Measurements from ENCODE around the gene ETF1.

ETF1 gene

DNA sequence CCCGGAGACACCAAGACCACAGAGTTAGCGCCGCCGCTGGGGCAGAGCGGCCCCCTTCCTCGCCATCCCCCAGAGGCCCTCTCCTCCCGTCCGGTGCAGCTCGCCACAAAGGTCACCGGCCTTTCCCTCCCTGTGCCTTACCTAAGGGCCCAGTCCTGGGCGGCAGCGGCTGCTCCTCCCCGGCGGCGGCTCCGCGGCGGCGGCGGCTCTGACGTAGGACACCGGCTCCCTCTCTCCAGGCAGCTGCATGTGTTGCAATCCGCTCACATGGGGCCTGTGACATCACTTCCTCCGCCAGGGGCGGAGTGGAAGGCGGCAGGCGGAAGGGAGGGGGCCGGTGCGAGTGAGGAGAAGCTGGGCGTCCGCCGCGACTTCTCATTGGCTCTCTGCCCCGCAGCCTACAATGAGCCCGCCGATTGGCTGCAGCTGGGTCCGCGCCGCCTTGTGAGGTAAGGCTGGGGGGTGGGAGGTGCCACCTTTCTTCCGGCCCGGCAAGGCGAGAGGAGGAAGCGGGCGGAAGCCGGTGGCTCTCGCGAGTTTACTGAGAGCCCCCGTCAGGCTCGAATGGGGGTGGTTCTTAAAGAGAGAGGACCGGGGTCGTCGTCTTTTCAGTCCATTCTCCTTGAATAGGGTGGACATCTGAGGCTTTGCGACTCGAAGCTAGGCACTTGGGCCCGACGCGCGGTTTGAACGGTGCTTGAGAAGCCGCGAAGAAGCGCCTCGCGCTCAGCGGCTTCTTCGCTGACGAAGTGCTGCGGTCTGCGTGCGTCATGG lies at the start of gene ETF1:
Gene ETF1 (minus strand): TSS at position 281 of the 774 bp plus-strand sequence. CDS start 318 bp downstream, outside the sequence.
- peak; percentile 99 for DNase-seq

- DNase-seq, result no peak
These were observed 45.2 kb upstream of the ETF1 start for GRCh38 chr5:138588013-138588788.

GRCh38 chr5:138585157-138585556 lies 42.1 kb upstream of the ETF1 start:
- DNase-seq, result no peak

DNA sequence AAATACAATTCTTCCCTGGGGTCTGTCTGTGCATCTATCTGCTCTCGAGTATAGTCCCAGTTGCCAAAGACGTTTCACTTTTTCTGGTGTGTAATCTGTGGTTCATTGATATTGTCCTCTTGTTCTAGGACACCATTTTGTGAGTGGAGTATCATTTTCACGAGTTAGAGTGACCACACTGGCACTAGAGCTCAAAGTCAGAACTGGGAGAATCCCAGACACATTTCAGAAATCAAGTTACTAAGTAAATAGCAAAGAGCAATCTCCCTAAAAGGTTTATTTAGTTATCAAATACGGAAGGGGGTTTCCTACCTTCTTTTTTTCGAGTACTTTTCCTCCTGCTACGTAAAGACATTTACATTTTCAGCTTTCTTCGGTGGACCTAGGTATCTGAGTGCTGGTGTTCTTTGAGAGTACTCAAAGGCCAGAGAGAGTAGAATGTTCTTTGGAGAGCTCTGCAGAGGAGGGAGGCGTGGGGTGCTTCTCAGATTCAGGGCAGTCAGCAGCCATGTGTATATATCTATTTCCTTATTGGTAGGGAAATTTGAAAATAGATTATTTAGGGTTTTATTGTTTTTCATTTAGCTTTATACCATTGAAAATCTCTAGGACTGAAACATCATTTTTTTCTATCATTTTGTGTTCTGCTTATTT lies 41.1 kb upstream of the ETF1 start:
- no peak for DNase-seq

DNA sequence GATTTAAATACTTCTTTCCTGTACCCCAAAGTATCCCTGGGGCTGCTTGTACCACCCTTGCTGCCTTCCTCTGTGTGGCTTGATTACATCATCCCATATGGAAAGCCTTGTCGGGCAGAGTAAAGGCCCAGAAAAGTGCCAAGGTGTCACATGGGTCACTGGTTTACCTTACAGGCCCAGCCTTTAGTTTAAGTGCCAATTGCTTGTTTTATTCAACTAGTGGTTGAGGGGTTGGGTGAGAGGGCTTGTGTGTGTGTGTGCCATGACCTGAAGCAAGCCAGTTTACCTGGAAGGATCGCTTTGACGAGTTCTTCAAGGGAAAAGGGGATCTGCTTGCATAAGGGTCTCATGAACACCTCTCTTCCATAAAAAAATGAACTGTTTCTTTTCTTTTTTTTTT lies 39.9 kb upstream of the ETF1 start:
- no peak for DNase-seq

DNA sequence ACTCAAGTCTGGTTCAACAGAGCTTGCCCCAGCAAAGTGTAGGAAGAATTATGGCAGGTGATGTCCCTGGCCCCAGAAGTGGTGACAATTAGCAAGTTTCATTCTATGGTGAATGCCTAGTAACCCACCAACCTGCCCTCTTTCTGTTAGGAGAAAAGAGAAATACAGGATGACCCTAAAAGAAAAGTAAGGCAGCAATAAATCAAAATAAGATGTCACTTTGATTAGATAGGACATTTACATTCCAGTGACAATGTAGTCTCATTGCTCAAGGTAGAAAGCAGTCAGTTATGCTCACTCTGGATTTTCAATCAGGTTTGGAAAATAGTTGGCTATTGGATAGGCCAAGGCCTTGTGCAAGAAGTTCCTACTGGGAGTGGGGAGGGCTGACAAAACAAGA lies 37.7 kb upstream of the ETF1 start:
- DNase-seq, result no peak

DNA sequence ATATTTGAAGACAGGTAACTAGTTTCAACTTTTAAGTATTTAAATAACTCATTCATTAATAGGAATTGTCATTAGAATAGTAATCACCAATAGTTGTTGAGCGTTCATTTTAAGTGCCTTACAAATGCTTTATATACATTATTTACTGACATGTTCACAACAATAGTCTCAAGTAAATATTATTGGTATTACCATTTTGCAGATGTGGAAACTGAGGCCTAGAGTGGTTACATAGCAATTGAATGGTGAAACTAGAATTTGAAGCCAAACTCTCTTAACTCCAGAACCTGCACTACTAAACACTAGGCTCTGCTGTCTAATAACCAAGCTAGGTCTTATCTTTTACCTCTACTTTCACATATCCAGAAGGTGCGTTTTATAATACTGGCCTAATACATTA lies 37.0 kb upstream of the ETF1 start:
- no peak for DNase-seq

DNA sequence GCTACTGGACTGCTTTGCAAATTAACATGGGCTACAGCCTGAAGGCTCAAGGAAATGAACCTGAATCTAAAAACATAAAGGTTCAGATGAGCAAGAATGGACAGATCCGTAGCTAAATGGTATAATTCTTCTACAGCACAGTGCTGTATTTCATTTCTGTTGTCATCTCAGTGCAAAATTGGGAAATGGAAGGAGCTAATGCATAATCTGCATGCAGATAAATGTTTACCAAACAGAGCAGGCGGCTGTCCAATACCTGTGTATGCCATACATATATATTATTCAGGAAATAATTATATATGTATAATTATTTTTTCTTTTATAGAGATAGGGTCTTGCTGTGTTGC lies 36.5 kb upstream of the ETF1 start:
- no peak for DNase-seq

DNA sequence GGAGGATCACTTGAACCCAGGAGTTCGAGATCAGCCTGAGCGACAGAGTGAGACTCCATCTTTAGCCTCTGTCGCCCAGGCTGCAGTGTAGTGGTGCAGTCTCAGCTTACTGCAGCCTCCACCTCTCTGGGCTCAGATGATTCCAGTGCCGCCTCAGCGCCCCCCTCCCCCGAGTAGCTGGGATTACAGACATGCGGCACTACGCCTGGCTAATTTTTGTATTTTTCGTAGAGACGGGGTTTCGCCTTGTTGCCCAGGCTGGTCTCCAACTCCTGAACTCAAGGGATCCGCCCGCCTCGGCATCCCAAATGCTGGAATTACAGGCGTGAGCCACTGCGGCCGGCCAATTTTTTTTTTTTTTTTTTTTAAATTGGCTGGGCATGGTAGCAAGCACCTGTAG lies 34.4 kb upstream of the ETF1 start:
- no peak for DNase-seq

DNA sequence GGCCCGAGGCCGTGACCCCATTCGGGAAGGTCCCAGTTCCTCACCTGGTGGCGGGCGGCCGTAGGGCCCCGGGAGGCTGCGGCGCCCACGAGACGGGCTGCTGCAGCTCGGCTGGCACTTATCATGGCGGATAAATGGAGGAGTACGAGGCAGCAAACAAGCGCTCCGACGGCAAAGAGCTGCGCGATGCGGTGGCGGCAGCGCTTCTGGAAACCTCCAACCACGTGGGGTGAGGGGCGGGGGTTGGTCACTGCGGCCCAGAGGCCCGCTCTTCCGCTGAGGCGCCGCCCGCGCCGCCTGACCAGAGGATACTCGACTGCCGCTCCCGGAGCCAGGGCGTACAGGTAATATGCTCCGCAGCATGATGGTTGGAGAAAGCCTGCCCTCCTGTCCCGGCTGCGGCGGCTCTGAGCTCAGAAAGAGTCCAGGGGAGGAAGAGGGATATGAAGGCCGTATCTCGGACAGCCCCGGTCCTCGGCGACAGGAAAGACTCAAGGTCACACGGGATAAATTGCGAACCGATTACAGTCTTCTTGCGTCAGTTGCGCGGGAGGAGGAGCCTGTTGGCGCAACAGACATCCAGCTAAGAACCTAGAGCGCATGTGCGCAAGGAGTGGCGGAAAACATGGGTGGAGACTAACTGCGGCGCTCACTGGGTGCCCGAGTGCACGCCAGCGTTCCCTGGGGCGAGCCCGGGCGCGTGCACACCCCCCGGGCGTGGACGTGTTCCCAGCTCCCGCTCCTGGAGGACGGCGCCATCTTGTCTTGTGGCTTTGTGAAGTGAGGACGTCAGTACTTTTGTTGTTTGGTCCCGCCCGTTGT lies 32.4 kb upstream of the ETF1 start, which contains the start of gene HSPA9:
Gene HSPA9 (minus strand): TSS at position 208 of the 822 bp plus-strand sequence. CDS start 83 bp downstream, at position 125.
- peak; percentile 99 for DNase-seq

DNA sequence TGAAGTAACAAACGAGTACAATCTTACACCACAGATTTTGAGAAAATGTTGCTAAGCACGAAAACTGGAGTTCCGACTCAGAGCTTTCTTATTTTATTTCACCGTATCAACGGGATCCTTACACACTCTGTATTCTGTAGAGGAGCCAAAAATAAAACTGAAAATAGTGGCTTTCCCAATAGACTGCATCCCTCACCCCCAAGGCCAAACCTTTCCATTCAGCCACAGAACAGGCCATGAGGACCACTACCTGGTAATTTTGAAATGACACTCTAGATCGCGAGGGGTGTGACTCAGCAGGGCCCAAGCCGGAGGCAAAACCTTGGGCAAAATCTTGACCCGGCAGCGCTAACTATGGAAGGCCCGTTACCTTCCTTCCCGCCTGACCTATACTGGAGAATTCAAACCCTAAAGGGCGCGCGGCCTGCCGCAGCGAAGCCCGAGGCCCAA lies 31.7 kb upstream of the ETF1 start:
- no peak for DNase-seq

GRCh38 chr5:138573949-138574670 lies 31.1 kb upstream of the ETF1 start:
- DNase-seq, result no peak

DNA sequence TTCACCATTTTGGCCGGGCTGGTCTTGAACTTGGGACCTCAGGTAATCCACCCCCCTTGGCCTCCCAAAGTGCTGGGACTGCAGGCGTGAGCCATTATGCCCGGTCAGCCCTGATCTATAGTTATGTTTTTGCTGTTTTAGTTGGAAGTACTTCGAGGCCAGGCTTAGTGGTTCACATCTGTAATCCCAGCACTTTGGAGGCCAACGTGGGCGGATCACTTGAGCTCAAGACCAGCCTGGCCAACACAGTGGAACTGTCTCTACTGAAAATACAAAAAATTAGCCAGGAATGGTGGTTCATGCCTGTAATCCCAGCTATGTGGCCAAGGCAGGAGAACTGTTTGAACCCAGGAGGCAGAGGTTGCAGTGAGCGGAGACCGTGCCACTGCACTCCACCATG lies 30.2 kb upstream of the ETF1 start:
- no peak for DNase-seq

DNA sequence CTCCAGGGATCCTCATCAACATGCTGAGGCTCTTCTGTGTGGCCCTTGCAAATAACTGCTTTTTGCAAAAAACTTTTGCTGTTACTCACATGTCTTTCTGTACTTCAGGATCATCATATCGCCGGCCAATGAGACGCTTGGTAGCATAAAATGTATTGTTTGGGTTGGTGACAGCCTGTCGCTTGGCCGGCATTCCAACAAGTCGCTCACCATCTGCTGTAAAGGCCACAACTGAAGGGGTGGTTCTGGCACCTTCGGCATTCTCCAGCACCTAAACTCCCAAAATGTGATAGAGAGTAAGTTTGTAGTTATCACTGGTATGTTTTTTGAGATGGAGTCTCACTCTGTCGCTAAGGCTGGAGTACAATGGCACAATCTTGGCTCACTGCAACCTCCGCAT lies 27.8 kb upstream of the ETF1 start:
- no peak for DNase-seq

GRCh38 chr5:138569782-138570181 lies 26.7 kb upstream of the ETF1 start:
- no peak for DNase-seq

DNA sequence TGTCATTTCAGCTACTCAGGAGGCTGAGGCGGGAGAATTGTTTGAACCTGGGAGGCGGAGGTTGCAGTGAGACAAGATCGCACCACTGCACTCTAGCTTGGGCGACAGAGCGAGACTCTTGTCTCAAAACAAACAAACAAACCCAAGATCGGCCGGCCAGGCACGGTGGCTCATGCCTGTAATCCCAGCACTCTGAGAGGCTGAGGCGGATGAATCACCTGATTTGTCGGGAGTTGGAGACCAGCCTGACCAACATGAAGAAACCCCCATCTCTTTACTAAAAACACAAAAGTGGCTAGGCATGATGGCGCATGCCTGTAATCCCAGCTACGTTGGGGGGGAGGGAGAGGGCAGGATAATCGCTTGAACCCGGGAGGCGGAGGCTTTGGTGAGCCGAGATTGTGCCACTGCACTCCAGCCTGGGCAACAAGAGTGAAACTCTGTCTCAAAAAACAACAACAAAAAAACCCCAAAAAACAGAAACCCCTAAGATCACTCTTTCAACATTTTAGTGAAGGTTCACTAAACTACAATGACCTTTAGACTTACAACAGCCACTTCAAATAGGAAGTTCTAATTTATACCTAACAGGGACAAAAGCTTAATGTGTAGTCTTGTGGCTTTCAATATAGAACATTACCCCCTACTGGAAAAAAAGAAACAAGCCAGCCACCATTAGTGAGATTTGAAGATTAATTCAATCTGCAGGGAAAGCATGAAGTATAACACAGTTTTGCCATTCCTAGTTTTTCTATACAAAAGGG lies 25.2 kb upstream of the ETF1 start:
- DNase-seq, result no peak

- no peak for DNase-seq
These were observed 23.8 kb upstream of the ETF1 start for GRCh38 chr5:138566792-138567191.

DNA sequence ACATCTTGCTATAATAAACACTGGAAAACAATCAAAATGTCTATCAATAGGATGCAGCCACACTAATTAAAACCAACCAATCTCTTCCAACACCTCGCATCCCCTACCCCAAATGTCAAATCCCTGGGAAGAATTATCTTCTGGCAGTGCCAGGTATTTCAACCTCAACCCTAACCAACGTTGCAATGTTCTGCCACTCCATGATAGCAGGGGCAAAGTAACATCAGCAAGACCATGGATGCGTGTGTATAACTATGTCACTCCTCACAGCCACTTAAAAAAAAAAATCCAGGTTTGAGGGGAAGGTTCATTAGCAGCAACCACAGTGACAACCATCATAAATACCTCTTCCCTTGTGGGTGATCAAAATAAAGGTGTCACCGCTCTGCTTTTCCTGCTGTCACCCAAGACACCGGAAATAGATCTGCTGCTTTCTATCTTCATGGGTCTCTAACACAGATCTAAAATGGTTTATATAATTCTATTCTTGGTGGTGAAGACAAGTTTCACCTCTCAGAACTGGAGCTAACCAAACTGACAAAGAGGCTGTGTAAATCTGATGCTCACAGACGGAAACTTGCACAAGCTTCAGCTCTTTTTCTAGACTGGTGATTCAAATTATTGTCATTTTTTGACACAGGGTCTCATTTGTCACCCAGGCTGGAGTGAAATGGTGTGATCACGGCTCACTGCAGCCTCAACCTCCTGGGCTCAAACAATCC lies 22.2 kb upstream of the ETF1 start:
- no peak for DNase-seq

- DNase-seq, result no peak
These were observed 21.2 kb upstream of the ETF1 start for GRCh38 chr5:138564242-138564641.

GRCh38 chr5:138563340-138564118 lies 20.5 kb upstream of the ETF1 start:
- no peak for DNase-seq
